ENCODE measurements around the gene ZBTB8OS.
"Not testable (repeated sequence)": the region's sequence is repeated elsewhere in the genome, so short reads cannot be mapped to it uniquely, and the experiment has no call there.

The ZBTB8OS gene

GRCh38 chr1:32647308-32648134 is 2.8 kb downstream of the ZBTB8OS start:
- no peak for DNase-seq

GRCh38 chr1:32644426-32644825 is 5.9 kb downstream of the ZBTB8OS start:
- no peak for DNase-seq

- not testable (repeated sequence) for DNase-seq
Measured at GRCh38 chr1:32642292-32642827, 8.0 kb downstream of the ZBTB8OS start.

- no peak for DNase-seq
Measured at GRCh38 chr1:32639489-32640075, 10.8 kb downstream of the ZBTB8OS start.

- no peak for DNase-seq
Measured at GRCh38 chr1:32636914-32637645, 13.3 kb downstream of the ZBTB8OS start.

GRCh38 chr1:32635508-32636277 is 14.7 kb downstream of the ZBTB8OS start:
- DNase-seq = no peak

GRCh38 chr1:32632829-32633228 is 17.5 kb downstream of the ZBTB8OS start:
- DNase-seq = no peak

- DNase-seq = not testable (repeated sequence)
Measured at GRCh38 chr1:32630173-32630572, 20.2 kb downstream of the ZBTB8OS start.

GRCh38 chr1:32627596-32628162 is 22.7 kb downstream of the ZBTB8OS start:
- no peak for DNase-seq

- no peak for DNase-seq
Measured at GRCh38 chr1:32626176-32626575, 24.2 kb downstream of the ZBTB8OS start.

- no peak for DNase-seq
Measured at GRCh38 chr1:32623775-32624174, 26.6 kb downstream of the ZBTB8OS start.

- DNase-seq = no peak
Measured at GRCh38 chr1:32622806-32623681, 27.3 kb downstream of the ZBTB8OS start.

- DNase-seq = no peak
Measured at GRCh38 chr1:32622205-32622604, 28.1 kb downstream of the ZBTB8OS start.

GRCh38 chr1:32619701-32620485 is 30.5 kb downstream of the ZBTB8OS start:
- DNase-seq = no peak

GRCh38 chr1:32618673-32619221 is 31.6 kb downstream of the ZBTB8OS start:
- no peak for DNase-seq

- no peak for DNase-seq
Measured at GRCh38 chr1:32613472-32613871, 36.9 kb downstream of the ZBTB8OS start.

GRCh38 chr1:32612189-32612881 is 38.0 kb downstream of the ZBTB8OS start:
- DNase-seq = peak; percentile 56

- no peak for DNase-seq
Measured at GRCh38 chr1:32611859-32612188, 38.5 kb downstream of the ZBTB8OS start.

GRCh38 chr1:32609180-32609579 is 41.2 kb downstream of the ZBTB8OS start:
- no peak for DNase-seq
